Raji (cell line): Measurements from ENCODE around the gene MYCBP2.

Experiments
- POLR2A ChIP-seq: IDR thresholded peaks from 2 replicates; pipeline ENCODE4 v1.6.1; 2011; ENCODE audit warnings: low read depth, low read length, control low read depth; ENCODE audit not compliant: insufficient read depth

The MYCBP2 gene

DNA sequence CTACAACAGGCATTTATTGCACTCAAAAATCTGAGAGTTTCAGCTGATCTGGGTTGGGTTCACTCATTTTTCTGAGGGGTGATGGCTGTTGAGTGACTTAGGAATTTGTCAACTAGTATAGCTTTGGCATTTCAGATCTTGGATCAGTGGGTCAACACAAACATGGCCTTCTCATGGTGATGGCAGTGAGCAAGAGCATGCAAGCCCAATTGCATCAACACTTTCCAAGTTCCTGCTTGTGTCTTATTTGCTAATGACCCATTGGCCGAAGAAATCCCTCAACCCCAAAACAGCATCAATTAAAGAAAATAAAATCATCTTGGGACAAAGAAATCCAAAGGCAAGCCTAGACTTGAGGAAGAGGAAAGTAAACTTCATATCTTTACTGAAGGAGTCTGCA lies 23.9 kb upstream of the MYCBP2 start:
- no peak for TF ChIP-seq POLR2A

DNA sequence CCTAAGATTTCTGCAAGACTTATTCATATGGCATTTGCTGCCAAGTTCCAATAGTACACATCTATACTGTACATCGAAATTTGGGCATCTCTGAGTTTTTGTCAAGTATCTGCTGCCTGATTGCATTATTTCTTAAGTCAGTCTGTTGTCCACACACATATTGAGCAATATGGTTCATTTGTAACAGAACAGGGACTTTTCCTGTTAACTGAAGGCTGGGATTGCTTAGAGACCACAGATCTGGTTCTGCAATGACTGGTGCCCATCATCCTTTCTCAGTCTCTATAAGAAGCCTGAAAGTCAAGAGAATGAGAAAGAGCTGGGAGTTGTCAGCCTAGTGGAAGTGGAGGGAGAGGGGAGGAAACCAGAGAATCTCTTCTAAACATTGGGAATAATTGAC lies 22.5 kb upstream of the MYCBP2 start:
- no peak for TF ChIP-seq POLR2A

- no peak for TF ChIP-seq POLR2A
Observed at GRCh38 chr13:77345150-77345780, 18.4 kb upstream of the MYCBP2 start.

GRCh38 chr13:77343841-77344240 lies 16.9 kb upstream of the MYCBP2 start:
- no peak for TF ChIP-seq POLR2A

GRCh38 chr13:77339408-77339807 lies 12.5 kb upstream of the MYCBP2 start:
- TF ChIP-seq POLR2A: 0 out of 2 replicates have a peak, but pooled peaks have one; percentile 8

- TF ChIP-seq POLR2A: peak; percentile 38; the same call in 1 of the 2 replicates
Observed at GRCh38 chr13:77338961-77339401, 12.1 kb upstream of the MYCBP2 start.

DNA sequence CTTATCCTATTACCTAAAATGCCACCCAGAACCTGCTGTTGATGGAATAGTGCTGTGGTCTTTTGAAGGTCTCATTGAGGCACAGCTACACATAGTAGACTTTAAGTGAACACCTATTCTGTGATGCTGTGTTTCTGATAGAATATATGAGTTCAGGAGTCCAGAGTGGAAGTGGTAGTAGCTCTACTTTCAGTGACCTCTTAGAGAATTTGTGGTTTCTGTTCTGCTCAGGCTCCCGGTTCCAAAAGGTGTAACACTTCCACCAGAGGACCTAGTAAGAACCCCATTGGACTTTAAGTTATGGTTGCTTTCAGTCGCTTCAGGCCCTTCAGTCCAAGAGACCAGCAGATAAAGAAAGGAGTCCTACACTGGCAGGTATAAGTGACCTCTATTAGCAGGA lies 11.4 kb upstream of the MYCBP2 start:
- no peak for TF ChIP-seq POLR2A

GRCh38 chr13:77337159-77337558 lies 10.3 kb upstream of the MYCBP2 start:
- no peak for TF ChIP-seq POLR2A

- TF ChIP-seq POLR2A: no peak
Observed at GRCh38 chr13:77335543-77335942, 8.6 kb upstream of the MYCBP2 start.

DNA sequence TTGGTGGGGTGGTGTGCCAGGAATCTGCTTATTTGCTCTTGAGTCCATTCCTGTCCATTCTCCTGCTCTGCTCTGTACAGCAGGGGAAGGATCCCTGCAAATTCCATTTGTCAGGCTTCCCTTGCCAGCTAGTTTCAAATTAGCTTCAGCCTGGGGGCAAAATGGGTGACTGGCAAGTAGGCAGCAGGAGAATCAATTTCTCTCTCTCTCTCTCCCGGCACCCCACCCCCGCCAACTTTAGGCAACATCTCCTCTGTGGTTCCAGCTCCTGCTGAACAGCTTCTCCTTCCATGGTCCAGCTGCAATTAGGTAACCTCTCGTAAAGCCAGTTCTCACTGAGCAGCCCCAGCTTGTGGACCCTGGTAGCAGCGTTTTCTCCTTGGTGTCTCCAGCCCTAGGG lies 6.7 kb upstream of the MYCBP2 start:
- no peak for TF ChIP-seq POLR2A

GRCh38 chr13:77331421-77331820 lies 4.5 kb upstream of the MYCBP2 start:
- TF ChIP-seq POLR2A: no peak

GRCh38 chr13:77329911-77330584 lies 3.2 kb upstream of the MYCBP2 start:
- TF ChIP-seq POLR2A: no peak; the same call in 1 of the 2 replicates

- TF ChIP-seq POLR2A: peak; percentile 88
Observed at GRCh38 chr13:77329133-77329910, 2.4 kb upstream of the MYCBP2 start.

DNA sequence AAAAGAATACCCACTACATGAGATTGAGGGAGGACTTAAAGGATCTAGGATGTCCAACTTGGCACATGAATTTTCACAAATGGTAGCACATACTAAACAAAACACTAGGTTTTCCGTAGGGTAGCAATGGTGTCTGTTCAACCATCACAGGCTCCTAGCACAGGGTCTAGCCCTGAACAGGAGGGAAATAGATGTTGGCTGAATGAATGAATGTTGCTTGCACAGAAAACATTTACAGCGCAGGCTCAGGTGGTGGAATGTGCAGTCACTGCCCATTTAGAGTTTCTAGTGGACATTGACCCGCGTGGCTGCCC lies 1.9 kb upstream of the MYCBP2 start:
- TF ChIP-seq POLR2A: no peak

DNA sequence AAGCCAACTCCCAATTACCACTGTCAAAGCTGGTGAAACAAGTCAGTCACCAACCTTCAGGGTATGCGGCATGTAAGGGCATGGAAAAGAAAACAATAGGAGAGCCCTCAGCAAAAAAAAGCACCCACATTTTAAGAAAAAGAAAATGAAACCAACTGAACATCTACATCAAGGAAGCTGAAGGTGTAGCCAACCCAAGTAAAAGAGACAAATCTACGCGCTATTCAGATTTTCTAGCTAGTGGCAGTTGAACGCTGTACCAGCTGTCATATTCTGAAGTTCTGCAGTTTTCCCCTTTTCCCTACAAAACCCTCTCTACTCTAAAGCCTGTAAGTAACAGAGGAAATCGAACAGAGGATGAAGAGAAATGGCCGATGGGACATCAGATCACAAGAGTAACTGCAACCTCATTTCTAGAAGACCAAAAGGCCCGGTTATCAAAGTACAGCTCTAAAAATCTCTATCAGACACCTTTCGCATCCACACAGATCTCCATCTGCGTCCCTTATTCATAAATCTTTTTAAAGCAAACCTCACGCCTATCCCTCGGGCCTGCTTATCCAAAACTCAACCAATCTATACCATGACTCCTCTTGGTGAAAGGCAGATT lies 1.4 kb downstream of the MYCBP2 start:
- no peak for TF ChIP-seq POLR2A

DNA sequence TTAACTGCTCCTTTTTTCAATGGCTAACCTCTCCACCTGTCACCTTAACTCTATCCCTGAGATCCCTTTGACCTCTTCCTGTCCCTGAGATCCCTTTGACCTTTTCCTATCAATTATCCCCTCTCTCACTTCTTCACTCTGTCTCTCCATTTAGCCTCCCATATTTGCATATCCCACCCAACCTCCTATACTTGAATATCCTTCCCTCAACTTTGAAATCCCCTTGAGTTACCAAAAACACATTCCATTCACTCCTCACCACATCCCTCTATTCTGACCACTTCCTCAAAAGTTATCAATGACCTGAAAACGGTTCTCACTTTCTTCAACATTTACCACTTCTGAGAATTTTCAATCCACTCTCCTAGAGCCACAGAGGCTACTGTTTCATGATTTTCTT lies 3.0 kb downstream of the MYCBP2 start:
- TF ChIP-seq POLR2A: no peak
